ENCODE results near the gene IQGAP2. TPM values are rescaled to one million over a fixed set of nuclear protein-coding genes. Genes with fewer than 3 reads are reported as not detected.

The IQGAP2 gene
- total and polyA plus RNA-seq, 2 donors from 2014 or later: 23.2 to 35.8 TPM

- intact Hi-C loops (cut with DNase I): no loop called here
- Histone ChIP-seq H3K27ac (ENCODE audit: low read depth in 2 of 2, low read length in 2 of 2) (no peak overlapping the region), H3K4me1 (ENCODE audit: control insufficient read depth in 2 of 3, insufficient read depth in 2 of 3, low read depth in 1 of 3, low read length in 3 of 3) (peaks cover 0 to 8% (median 0%) of the 10 kb centered on the region in 3 donors), H3K9ac (ENCODE audit: low read length in 3 of 3) (no peak overlapping the region), H3K36me3 (ENCODE audit: control insufficient read depth in 2 of 3, insufficient read depth in 3 of 3, low read length in 3 of 3) (no peaks in the 10 kb centered on the region), H3K4me3 (ENCODE audit: low read length in 3 of 3) (no peak overlapping the region), H3K9me3 (ENCODE audit: control insufficient read depth in 2 of 3, insufficient read depth in 1 of 3, low read length in 3 of 3) (no peaks in the 10 kb centered on the region), H3K27me3 (ENCODE audit: control insufficient read depth, insufficient read depth, low read length) (no peaks in the 10 kb centered on the region)
- DNase-seq: no peak
- TF ChIP-seq CTCF (IDR thresholded peaks at IDR 0.05; ENCODE audit: borderline replicate concordance, extremely low read depth, insufficient read depth): no peak
- no peak for FAIRE-seq
Measured at GRCh38 chr5:76451031-76451701, 48.1 kb downstream of the IQGAP2 start.

GRCh38 chr5:76455531-76456133 lies 52.5 kb downstream of the IQGAP2 start:
- Histone ChIP-seq H3K27me3 (ENCODE audit: control insufficient read depth, insufficient read depth, low read length) (no peaks in the 10 kb centered on the region), H3K36me3 (ENCODE audit: control insufficient read depth in 2 of 3, insufficient read depth in 3 of 3, low read length in 3 of 3) (no peaks in the 10 kb centered on the region), H3K27ac (ENCODE audit: low read depth in 2 of 2, low read length in 2 of 2) (no peak overlapping the region), H3K4me1 (ENCODE audit: control insufficient read depth in 2 of 3, insufficient read depth in 2 of 3, low read depth in 1 of 3, low read length in 3 of 3) (no peaks in the 10 kb centered on the region), H3K4me3 (ENCODE audit: low read length in 3 of 3) (no peak overlapping the region), H3K9ac (ENCODE audit: low read length in 3 of 3) (no peak overlapping the region), H3K9me3 (ENCODE audit: control insufficient read depth in 2 of 3, insufficient read depth in 1 of 3, low read length in 3 of 3) (no peaks in the 10 kb centered on the region)
- FAIRE-seq (no peak), DNase-seq (no peak)
- TF ChIP-seq CTCF (IDR thresholded peaks at IDR 0.05; ENCODE audit: borderline replicate concordance, extremely low read depth, insufficient read depth): no peak
- intact Hi-C loops (cut with DNase I): no loop called here

- no peak overlapping the region for H3K4me3 ChIP-seq (ENCODE audit: low read length in 3 of 3)
- TF ChIP-seq CTCF (IDR thresholded peaks at IDR 0.05; ENCODE audit: borderline replicate concordance, extremely low read depth, insufficient read depth): no peak
- no peak overlapping the region for H3K27ac ChIP-seq (ENCODE audit: low read depth in 2 of 2, low read length in 2 of 2)
- DNase-seq (no peak), FAIRE-seq (no peak)
- no peak overlapping the region for H3K9ac ChIP-seq (ENCODE audit: low read length in 3 of 3)
- no peaks in the 10 kb centered on the region for H3K36me3 ChIP-seq (ENCODE audit: control insufficient read depth in 2 of 3, insufficient read depth in 3 of 3, low read length in 3 of 3)
- intact Hi-C loops (cut with DNase I): no loop called here
- no peaks in the 10 kb centered on the region for H3K4me1 ChIP-seq (ENCODE audit: control insufficient read depth in 2 of 3, insufficient read depth in 2 of 3, low read depth in 1 of 3, low read length in 3 of 3)
- no peaks in the 10 kb centered on the region for H3K27me3 ChIP-seq (ENCODE audit: control insufficient read depth, insufficient read depth, low read length)
- H3K9me3 ChIP-seq (ENCODE audit: control insufficient read depth in 2 of 3, insufficient read depth in 1 of 3, low read length in 3 of 3): no peaks in the 10 kb centered on the region
Measured at GRCh38 chr5:76456258-76456657, 53.2 kb downstream of the IQGAP2 start.

Data from kidney (tissue), 14 donors.